ENCODE results near the gene BCAS1. TPM values are rescaled to one million over a fixed set of nuclear protein-coding genes. Genes with fewer than 3 reads are reported as not detected.

Gene BCAS1
- total RNA-seq, 2 experiments from 2014 or later, result 0.07 to 0.17 TPM

- Mint-ChIP-seq H3K4me1 (ENCODE audit: low read depth) (no peaks in the 10 kb centered on the region), H3K4me3 (no peak overlapping the region), H3K27me3 (peaks cover 3% of the 10 kb centered on the region), H3K36me3 (no peaks in the 10 kb centered on the region), H3K9me3 (peaks cover 6% of the 10 kb centered on the region), H3K27ac (no peak overlapping the region)
- intact Hi-C loops (cut with micrococcal nuclease), result no loop called here
- no peak for DNase-seq
- ChIA-PET CTCF (interaction anchor here (1.2 to 1.3 kb wide), 2 partner anchors 19 to 145 kb away, joined by 3 to 5 read pairs; no protein-coding TSS in a partner anchor), POLR2A (no interaction called here)
Observed at GRCh38 chr20:53958260-53958659, 112.1 kb downstream of the BCAS1 start.

- no peak for DNase-seq
- Mint-ChIP-seq H3K27ac (no peak overlapping the region), H3K4me1 (ENCODE audit: low read depth) (no peaks in the 10 kb centered on the region), H3K9me3 (peaks cover 10% of the 10 kb centered on the region), H3K27me3 (peaks cover 3% of the 10 kb centered on the region), H3K36me3 (no peaks in the 10 kb centered on the region), H3K4me3 (no peak overlapping the region)
- ChIA-PET POLR2A (no interaction called here), CTCF (interaction anchor here (1.2 to 1.3 kb wide), 2 partner anchors 18 to 146 kb away, joined by 3 to 5 read pairs; no protein-coding TSS in a partner anchor)
- intact Hi-C loops (cut with micrococcal nuclease), result no loop called here
Observed at GRCh38 chr20:53957451-53958172, 112.8 kb downstream of the BCAS1 start.

DNA sequence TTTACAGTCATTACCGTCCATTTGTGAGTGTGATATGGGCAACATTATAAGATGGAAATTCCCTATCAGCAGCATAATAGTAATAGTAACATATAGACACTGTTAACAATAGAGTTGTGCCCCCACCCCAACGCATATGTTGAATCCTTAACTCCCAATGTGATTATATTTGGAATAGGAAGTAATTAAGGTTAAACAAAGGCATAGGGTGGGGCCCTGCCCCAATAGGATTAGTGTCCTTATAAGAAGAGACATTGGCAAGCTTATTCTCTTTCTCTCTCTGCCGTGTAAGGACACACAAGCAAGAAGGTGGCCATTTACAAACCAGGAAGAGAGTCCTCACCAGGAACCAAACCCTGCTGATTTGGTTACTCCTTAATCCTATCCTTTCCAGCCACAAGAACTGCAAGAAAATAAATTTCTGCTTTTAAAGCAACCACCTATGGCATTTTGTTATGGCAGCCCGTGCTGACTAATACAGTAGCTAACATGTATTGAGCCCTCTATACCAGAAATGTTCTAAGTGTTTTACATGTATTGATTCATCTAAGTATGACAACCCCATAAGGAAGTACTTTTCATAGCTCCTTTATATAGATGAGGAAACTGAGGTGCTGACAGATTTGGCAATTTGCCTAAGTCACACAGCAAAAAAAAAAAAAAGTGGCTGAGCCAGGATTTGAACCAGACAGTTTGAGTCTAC lies 114.2 kb downstream of the BCAS1 start:
- Mint-ChIP-seq H3K4me3 (no peak overlapping the region), H3K27me3 (peaks cover 3% of the 10 kb centered on the region), H3K9me3 (peaks cover 13% of the 10 kb centered on the region), H3K4me1 (ENCODE audit: low read depth) (no peaks in the 10 kb centered on the region), H3K27ac (no peak overlapping the region), H3K36me3 (peaks cover 2% of the 10 kb centered on the region)
- ChIA-PET POLR2A (no interaction called here), CTCF (interaction anchor here (0.6 to 1.7 kb wide), 3 partner anchors 16 to 244 kb away, joined by 3 to 7 read pairs (median 3); no protein-coding TSS in a partner anchor)
- DNase-seq, result no peak
- intact Hi-C loops (cut with micrococcal nuclease), result no loop called here

DNA sequence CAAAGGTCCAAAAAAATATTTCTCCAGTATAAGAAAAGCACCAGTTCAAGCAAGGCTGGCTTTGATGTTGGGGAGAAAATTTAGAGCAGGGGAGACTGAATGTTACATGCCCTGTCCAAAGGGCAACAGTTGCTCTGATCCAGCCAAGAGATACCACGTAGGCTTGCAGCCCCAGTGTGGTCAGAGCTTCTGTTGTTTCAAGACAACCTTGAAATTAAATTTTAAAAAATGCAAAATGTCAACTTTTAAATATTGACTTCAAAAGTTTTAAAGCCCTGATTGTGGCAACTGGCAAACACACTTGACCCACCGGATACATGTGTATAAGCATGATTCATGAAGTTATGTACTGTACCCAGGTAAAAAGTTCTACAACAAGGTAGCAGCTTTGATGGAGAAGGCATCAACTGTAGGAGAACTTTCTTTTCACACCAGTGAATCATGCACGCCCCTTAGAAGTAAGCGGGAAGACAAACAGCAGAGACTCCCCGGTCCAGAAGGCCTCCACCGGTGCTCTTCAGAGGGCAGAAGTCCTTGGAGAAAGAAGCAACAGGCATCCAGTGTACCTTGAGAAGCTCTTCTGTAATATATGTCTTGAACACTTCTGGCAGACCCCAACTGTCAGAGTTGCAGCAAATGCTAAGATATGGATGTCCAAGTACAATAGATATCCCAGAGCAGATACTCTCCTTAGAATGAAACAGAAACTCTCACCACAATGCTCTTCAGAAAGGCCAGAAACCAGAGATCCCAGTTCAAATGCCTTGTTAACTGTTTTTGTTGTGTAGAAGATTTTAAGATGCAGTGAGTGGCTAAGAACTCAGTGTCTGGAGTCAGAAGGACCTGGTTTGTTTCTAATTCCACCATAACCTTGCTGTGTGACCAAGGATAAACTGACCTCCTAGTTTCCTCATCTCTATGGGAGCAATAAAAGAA lies 115.4 kb downstream of the BCAS1 start:
- ChIA-PET POLR2A (no interaction called here), CTCF (interaction anchor here (1.0 to 1.7 kb wide), 2 partner anchors 15 to 39 kb away, joined by 4 to 7 read pairs; no protein-coding TSS in a partner anchor)
- Mint-ChIP-seq H3K9me3 (peaks cover 13% of the 10 kb centered on the region), H3K27me3 (no peaks in the 10 kb centered on the region), H3K27ac (no peak overlapping the region), H3K4me1 (ENCODE audit: low read depth) (peaks cover 6% of the 10 kb centered on the region), H3K36me3 (peaks cover 2% of the 10 kb centered on the region), H3K4me3 (no peak overlapping the region)
- intact Hi-C loops (cut with micrococcal nuclease), result no loop called here
- DNase-seq, result no peak

- DNase-seq, result no peak
- H3K9me3 Mint-ChIP-seq, result peaks cover 13% of the 10 kb centered on the region
- H3K4me1 Mint-ChIP-seq (ENCODE audit: low read depth), result peaks cover 29% of the 10 kb centered on the region
- ChIA-PET CTCF (no interaction called here), POLR2A (no interaction called here)
- H3K27ac Mint-ChIP-seq, result no peak overlapping the region
- intact Hi-C loops (cut with micrococcal nuclease), result no loop called here
- peaks cover 2% of the 10 kb centered on the region for H3K36me3 Mint-ChIP-seq
- H3K27me3 Mint-ChIP-seq, result no peaks in the 10 kb centered on the region
- no peak overlapping the region for H3K4me3 Mint-ChIP-seq
Observed at GRCh38 chr20:53952528-53953096, 117.8 kb downstream of the BCAS1 start.

GRCh38 chr20:53950578-53950977 lies 119.8 kb downstream of the BCAS1 start:
- peaks cover 2% of the 10 kb centered on the region for H3K36me3 Mint-ChIP-seq
- CTCF ChIA-PET, result interaction anchor here (0.6 to 2.2 kb wide), 6 partner anchors 9 to 996 kb away, joined by 3 to 6 read pairs (median 4); no protein-coding TSS in a partner anchor
- no peak for DNase-seq
- H3K9me3 Mint-ChIP-seq, result peaks cover 10% of the 10 kb centered on the region
- POLR2A ChIA-PET, result no interaction called here
- H3K27ac Mint-ChIP-seq, result no peak overlapping the region
- no peak overlapping the region for H3K4me3 Mint-ChIP-seq
- intact Hi-C loops (cut with micrococcal nuclease), result no loop called here
- no peaks in the 10 kb centered on the region for H3K27me3 Mint-ChIP-seq
- peaks cover 29% of the 10 kb centered on the region for H3K4me1 Mint-ChIP-seq (ENCODE audit: low read depth)

DNA sequence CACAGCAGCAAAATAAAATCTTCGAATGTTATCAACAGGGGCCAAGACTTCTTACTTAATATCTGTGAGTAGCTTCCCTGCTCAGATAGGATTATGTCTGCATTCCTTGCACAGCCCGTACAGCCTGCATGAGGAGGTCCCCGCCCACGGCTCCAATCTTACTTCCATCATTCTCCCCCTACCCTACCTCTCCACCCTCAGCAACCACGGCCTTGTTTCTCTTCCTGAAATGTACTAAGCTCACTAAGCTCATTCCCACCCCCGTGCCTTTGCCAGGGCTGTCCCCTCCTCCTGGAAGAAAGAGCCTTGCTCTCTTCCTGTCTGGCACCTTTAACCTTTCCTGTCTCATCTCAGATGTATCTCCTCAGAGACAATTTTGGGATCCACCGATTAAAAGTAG lies 120.4 kb downstream of the BCAS1 start:
- peaks cover 2% of the 10 kb centered on the region for H3K36me3 Mint-ChIP-seq
- H3K9me3 Mint-ChIP-seq, result peaks cover 10% of the 10 kb centered on the region
- ChIA-PET CTCF (interaction anchor here (0.6 to 2.2 kb wide), 7 partner anchors 9 to 995 kb away, joined by 3 to 6 read pairs (median 4); no protein-coding TSS in a partner anchor), POLR2A (interaction anchor here (1.0 kb wide), 1 partner anchor 804 kb away, joined by 3 read pairs; no protein-coding TSS in a partner anchor)
- no peaks in the 10 kb centered on the region for H3K27me3 Mint-ChIP-seq
- peak; percentile 31 for DNase-seq
- intact Hi-C loops (cut with micrococcal nuclease), result no loop called here
- H3K4me1 Mint-ChIP-seq (ENCODE audit: low read depth), result peaks cover 29% of the 10 kb centered on the region
- no peak overlapping the region for H3K27ac Mint-ChIP-seq
- no peak overlapping the region for H3K4me3 Mint-ChIP-seq

DNA sequence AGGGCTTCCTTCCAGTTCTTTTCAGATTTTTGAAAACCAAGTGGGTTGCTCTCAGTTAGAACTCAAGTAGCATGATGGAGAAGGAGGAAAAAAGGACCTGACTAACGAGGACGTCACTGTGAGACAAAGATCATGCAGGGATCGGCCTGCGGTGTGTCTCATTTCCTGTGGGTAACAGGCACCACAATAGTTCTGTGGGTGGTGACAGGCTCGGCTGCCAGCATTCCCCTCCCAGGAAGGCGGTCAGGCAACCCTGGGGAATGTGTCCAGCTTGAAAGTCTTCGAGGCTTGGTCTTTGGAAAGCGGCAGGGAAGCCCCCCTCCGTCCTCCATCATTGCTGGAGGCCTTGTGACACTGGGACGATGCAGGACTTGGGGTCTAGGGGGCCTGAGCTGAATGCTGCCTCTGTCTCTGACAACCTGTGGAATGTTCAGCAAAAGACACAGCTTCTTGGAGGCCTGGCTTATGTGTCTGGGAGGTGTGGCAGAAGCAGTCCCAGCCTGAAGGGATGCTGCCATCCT lies 121.0 kb downstream of the BCAS1 start:
- H3K36me3 Mint-ChIP-seq, result peaks cover 2% of the 10 kb centered on the region
- no peaks in the 10 kb centered on the region for H3K27me3 Mint-ChIP-seq
- CTCF ChIA-PET, result interaction anchor here (0.9 to 2.2 kb wide), 6 partner anchors 8 to 370 kb away, joined by 3 to 6 read pairs (median 4); no protein-coding TSS in a partner anchor
- DNase-seq, result peak; percentile 90
- peaks cover 29% of the 10 kb centered on the region for H3K4me1 Mint-ChIP-seq (ENCODE audit: low read depth)
- H3K27ac Mint-ChIP-seq, result peak overlapping the region; percentile 87
- peaks cover 10% of the 10 kb centered on the region for H3K9me3 Mint-ChIP-seq
- peak overlapping the region; percentile 66 for H3K4me3 Mint-ChIP-seq
- POLR2A ChIA-PET, result interaction anchor here (1.0 kb wide), 1 partner anchor 803 kb away, joined by 3 read pairs; no protein-coding TSS in a partner anchor
- intact Hi-C loops (cut with micrococcal nuclease), result loop anchor here (1.0 to 10.0 kb wide), 5 partner anchors 33 to 735 kb away; no protein-coding TSS in a partner anchor

GRCh38 chr20:53948383-53949318 lies 121.7 kb downstream of the BCAS1 start:
- CTCF ChIA-PET, result interaction anchor here (0.9 to 2.0 kb wide), 4 partner anchors 9 to 369 kb away, joined by 3 to 6 read pairs (median 4); no protein-coding TSS in a partner anchor
- Mint-ChIP-seq H3K27me3 (no peaks in the 10 kb centered on the region), H3K9me3 (peaks cover 10% of the 10 kb centered on the region), H3K27ac (peak overlapping the region; percentile 87), H3K4me1 (ENCODE audit: low read depth) (peaks cover 33% of the 10 kb centered on the region), H3K4me3 (peak overlapping the region; percentile 66), H3K36me3 (peaks cover 2% of the 10 kb centered on the region)
- peak; percentile 30 for DNase-seq
- intact Hi-C loops (cut with micrococcal nuclease), result loop anchor here (1.0 to 10.0 kb wide), 5 partner anchors 34 to 734 kb away; no protein-coding TSS in a partner anchor
- POLR2A ChIA-PET, result interaction anchor here (1.0 kb wide), 2 partner anchors 339 to 802 kb away, joined by 3 to 4 read pairs; no protein-coding TSS in a partner anchor
